ENCODE results near the gene FAM234B. TPM values are rescaled to one million over a fixed set of nuclear protein-coding genes. Genes with fewer than 3 reads are reported as not detected.
"Not testable (repeated sequence)": the region's sequence is repeated elsewhere in the genome, so short reads cannot be mapped to it uniquely, and the experiment has no call there.

Gene FAM234B
- polyA plus RNA-seq, 1 donor (not counting 4 experiments of a cell fraction or from before 2014, with no cell fraction given) = 4.5 TPM

- dilution Hi-C loops (cut with MboI; ENCODE audit: extremely low pct_ligation_motif_present, low sequenced_read_pairs) = no loop called here
- Histone ChIP-seq H3K9me1 (ENCODE audit: control insufficient read depth, extremely low read depth, insufficient read depth, low read length) (no peaks in the 10 kb centered on the region), H3K27ac (ENCODE audit: control insufficient read depth, insufficient read depth, low read length) (no peak overlapping the region), H3K9ac (ENCODE audit: control insufficient read depth, extremely low read depth, insufficient read depth, low read length) (no peak overlapping the region), H4K20me1 (ENCODE audit: control insufficient read depth, extremely low read depth, insufficient read depth, low read length) (no peaks in the 10 kb centered on the region), H3K4me3 (ENCODE audit: control insufficient read depth in 2 of 3, extremely low read depth in 1 of 3, insufficient read depth in 2 of 3, low read depth in 1 of 3, low read length in 3 of 3) (no peak overlapping the region), H3K27me3 (ENCODE audit: control insufficient read depth, extremely low read depth, insufficient read depth, low read length) (no peaks in the 10 kb centered on the region), H3K9me3 (ENCODE audit: control insufficient read depth, low read depth, low read length) (no peaks in the 10 kb centered on the region), H3K36me3 (ENCODE audit: control insufficient read depth in 2 of 2, extremely low read depth in 1 of 2, insufficient read depth in 2 of 2, low read length in 2 of 2) (no peaks in the 10 kb centered on the region), H3K4me1 (ENCODE audit: control insufficient read depth, extremely low read depth, insufficient read depth, low read length) (peaks cover 8% of the 10 kb centered on the region), H3K4me2 (ENCODE audit: control insufficient read depth, extremely low read depth, insufficient read depth, low read depth, low read length) (no peak overlapping the region), H3K79me2 (ENCODE audit: control insufficient read depth, insufficient read depth, low read length) (no peaks in the 10 kb centered on the region), H2AFZ (ENCODE audit: control insufficient read depth, low read length) (no peak overlapping the region)
- TF ChIP-seq EZH2 (IDR thresholded peaks at IDR 0.05; ENCODE audit: low read length) = no peak
- TF ChIP-seq, protein P1, sequence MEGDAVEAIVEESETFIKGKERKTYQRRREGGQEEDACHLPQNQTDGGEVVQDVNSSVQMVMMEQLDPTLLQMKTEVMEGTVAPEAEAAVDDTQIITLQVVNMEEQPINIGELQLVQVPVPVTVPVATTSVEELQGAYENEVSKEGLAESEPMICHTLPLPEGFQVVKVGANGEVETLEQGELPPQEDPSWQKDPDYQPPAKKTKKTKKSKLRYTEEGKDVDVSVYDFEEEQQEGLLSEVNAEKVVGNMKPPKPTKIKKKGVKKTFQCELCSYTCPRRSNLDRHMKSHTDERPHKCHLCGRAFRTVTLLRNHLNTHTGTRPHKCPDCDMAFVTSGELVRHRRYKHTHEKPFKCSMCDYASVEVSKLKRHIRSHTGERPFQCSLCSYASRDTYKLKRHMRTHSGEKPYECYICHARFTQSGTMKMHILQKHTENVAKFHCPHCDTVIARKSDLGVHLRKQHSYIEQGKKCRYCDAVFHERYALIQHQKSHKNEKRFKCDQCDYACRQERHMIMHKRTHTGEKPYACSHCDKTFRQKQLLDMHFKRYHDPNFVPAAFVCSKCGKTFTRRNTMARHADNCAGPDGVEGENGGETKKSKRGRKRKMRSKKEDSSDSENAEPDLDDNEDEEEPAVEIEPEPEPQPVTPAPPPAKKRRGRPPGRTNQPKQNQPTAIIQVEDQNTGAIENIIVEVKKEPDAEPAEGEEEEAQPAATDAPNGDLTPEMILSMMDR (optimal IDR thresholded peaks at IDR 0.05 in 1 of 3, IDR thresholded peaks at IDR 0.05 in 1 of 3, conservative IDR thresholded peaks at IDR 0.05 in 1 of 3; ENCODE audit: extremely low read depth in 1 of 3, insufficient read depth in 2 of 3, low read length in 3 of 3) = no peak
- no peak for DNase-seq (ENCODE audit: low read depth, low spot score)
- no peak for FAIRE-seq
Observed at GRCh38 chr12:13082861-13083260, 38.7 kb downstream of the FAM234B start.

GRCh38 chr12:13083638-13084037, 39.5 kb downstream of the FAM234B start:
- not testable (repeated sequence) for H3K9ac ChIP-seq (ENCODE audit: control insufficient read depth, extremely low read depth, insufficient read depth, low read length); H2AFZ ChIP-seq (ENCODE audit: control insufficient read depth, low read length); H3K36me3 ChIP-seq (ENCODE audit: control insufficient read depth in 2 of 2, extremely low read depth in 1 of 2, insufficient read depth in 2 of 2, low read length in 2 of 2)

More at GRCh38 chr12:13083638-13084037, 39.5 kb downstream of the FAM234B start:
- H3K27ac ChIP-seq (ENCODE audit: control insufficient read depth, insufficient read depth, low read length); H3K9me1 ChIP-seq (ENCODE audit: control insufficient read depth, extremely low read depth, insufficient read depth, low read length); H3K79me2 ChIP-seq (ENCODE audit: control insufficient read depth, insufficient read depth, low read length); H3K4me3 ChIP-seq (ENCODE audit: control insufficient read depth in 2 of 3, extremely low read depth in 1 of 3, insufficient read depth in 2 of 3, low read depth in 1 of 3, low read length in 3 of 3); H3K27me3 ChIP-seq (ENCODE audit: control insufficient read depth, extremely low read depth, insufficient read depth, low read length); H3K9me3 ChIP-seq (ENCODE audit: control insufficient read depth, low read depth, low read length); H3K4me2 ChIP-seq (ENCODE audit: control insufficient read depth, extremely low read depth, insufficient read depth, low read depth, low read length); DNase-seq (ENCODE audit: low read depth, low spot score); dilution Hi-C loops (cut with MboI; ENCODE audit: extremely low pct_ligation_motif_present, low sequenced_read_pairs); FAIRE-seq; H4K20me1 ChIP-seq (ENCODE audit: control insufficient read depth, extremely low read depth, insufficient read depth, low read length); H3K4me1 ChIP-seq (ENCODE audit: control insufficient read depth, extremely low read depth, insufficient read depth, low read length): not testable (repeated sequence)
